H1 (cell line): ENCODE measurements around the gene SGK2. TPM values are rescaled to one million over a fixed set of nuclear protein-coding genes. Genes with fewer than 3 reads are reported as not detected.

Experiments used
- CTCF ChIA-PET: fragments of 300-600 bp; sonication (Branson Sonifier 250); formaldehyde crosslinking; loops from one replicate; lab custom pipeline; 2021; ENCODE audit not compliant: partially characterized antibody; lab: Charles Lee
- POLR2A ChIA-PET: fragments of 300-600 bp; sonication (Branson Sonifier 250); formaldehyde crosslinking; loops from one replicate; lab custom pipeline; 2021; ENCODE audit warnings: inconsistent platforms; ENCODE audit not compliant: partially characterized antibody; lab: Charles Lee
- DNase-seq, 2 experiments: peaks; one replicate each; pipeline versions ENCODE4 v3.0.0 to v3.0.0-alpha.2; 2010 to 2022; ENCODE audit warnings: low spot score in 2 of 2, low read depth in 1 of 2, mixed read lengths in 1 of 2
- FAIRE-seq: peaks from 2 replicates; lab custom pipeline; 2011; peaks lifted over from hg19 to GRCh38; lab: Jason Lieb, UNC
- H2AFZ ChIP-seq: 2 replicates; pipeline ENCODE4 v1.8.1; 2012; ENCODE audit warnings: low read length, inconsistent platforms
- H2AK5ac ChIP-seq: 2 replicates; pipeline ENCODE4 v1.6.1; 2013; ENCODE audit warnings: low read depth, low read length
- H2BK120ac ChIP-seq: replicated peaks from 2 replicates; pipeline ENCODE3; 2013; ENCODE audit warnings: low read depth, low read length, inconsistent platforms
- H2BK12ac ChIP-seq: 2 replicates; pipeline ENCODE4 v1.6.1; 2013; ENCODE audit warnings: low read depth, low read length
- H2BK15ac ChIP-seq: 2 replicates; pipeline ENCODE4 v1.6.1; 2013; ENCODE audit warnings: low read length
- H2BK20ac ChIP-seq: 2 replicates; pipeline ENCODE4 v1.6.1; 2013; ENCODE audit warnings: low read length
- H2BK5ac ChIP-seq: 2 replicates; pipeline ENCODE4 v1.6.1; 2013; ENCODE audit warnings: low read depth, low read length
- H3K14ac ChIP-seq: 2 replicates; pipeline ENCODE4 v1.6.1; 2013; ENCODE audit warnings: inconsistent platforms; ENCODE audit not compliant: insufficient read length
- H3K18ac ChIP-seq: 2 replicates; pipeline ENCODE4 v1.6.1; 2013; ENCODE audit warnings: low read length; ENCODE audit errors: extremely low read depth
- H3K23ac ChIP-seq: 2 replicates; pipeline ENCODE4 v1.6.1; 2013; ENCODE audit warnings: inconsistent platforms; ENCODE audit not compliant: insufficient read length
- H3K23me2 ChIP-seq: 2 replicates; pipeline ENCODE4 v1.6.1; 2013; ENCODE audit warnings: low read depth, low read length
- H3K27ac ChIP-seq: 2 replicates; pipeline ENCODE4 v1.6.1; 2011; ENCODE audit warnings: low read depth, low read length, inconsistent platforms
- H3K27me3 ChIP-seq, 4 experiments: replicated peaks in 1 of 4; 1 replicate in 1 of 4; 2 replicates in 3 of 4; pipeline versions ENCODE4 v1.6.1 to v1.8.1; 2011 to 2013; ENCODE audit warnings: low read length in 3 of 4, mild to moderate bottlenecking in 3 of 4, inconsistent platforms in 2 of 4, mixed read lengths in 2 of 4, moderate library complexity in 1 of 4; ENCODE audit not compliant: control insufficient read depth in 3 of 4, insufficient read depth in 3 of 4; ENCODE audit errors: extremely low read depth in 1 of 4
- H3K36me3 ChIP-seq, 4 experiments: 2 replicates each; pipeline versions ENCODE4 v1.6.1 to v1.8.1; 2011 to 2013; ENCODE audit warnings: mild to moderate bottlenecking in 4 of 4, low read length in 3 of 4, moderate library complexity in 2 of 4, control low read depth in 1 of 4, inconsistent platforms in 1 of 4; ENCODE audit not compliant: insufficient read depth in 4 of 4, control insufficient read depth in 2 of 4
- H3K4ac ChIP-seq: replicated peaks from 2 replicates; pipeline ENCODE3; 2013; ENCODE audit warnings: low read length, low read depth, mixed read lengths, inconsistent platforms; ENCODE audit not compliant: insufficient read length
- H3K4me1 ChIP-seq, 4 experiments: replicated peaks in 1 of 4; 1 replicate in 1 of 4; 2 replicates in 3 of 4; pipeline versions ENCODE4 v1.6.1 to v1.8.1; 2011 to 2013; ENCODE audit warnings: low read length in 3 of 4, inconsistent platforms in 2 of 4, mixed read lengths in 1 of 4; ENCODE audit not compliant: insufficient read depth in 4 of 4, control insufficient read depth in 3 of 4
- H3K4me2 ChIP-seq, 2 experiments: 2 replicates each; pipeline versions ENCODE4 v1.6.1 to v1.8.1; 2011 to 2013; ENCODE audit warnings: low read depth in 2 of 2, low read length in 2 of 2, control low read depth in 1 of 2, inconsistent platforms in 1 of 2, mild to moderate bottlenecking in 1 of 2; ENCODE audit not compliant: insufficient read depth in 1 of 2
- H3K4me3 ChIP-seq, 4 experiments: fragments of 200-600, 300-600 bp in 1 of 4; sonication (generic), shearing (Covaris generic), sonication (Bioruptor Twin) in 1 of 4; 2 replicates each; pipeline versions ENCODE4 v1.5.1 to v1.8.1; 2011 to 2016; ENCODE audit warnings: low read length in 4 of 4, low read depth in 3 of 4, control low read depth in 2 of 4, inconsistent platforms in 2 of 4, mild to moderate bottlenecking in 2 of 4, mixed read lengths in 1 of 4, moderate library complexity in 1 of 4; ENCODE audit not compliant: insufficient read depth in 2 of 4; ENCODE audit errors: extremely low read depth in 1 of 4
- H3K56ac ChIP-seq: replicated peaks from 2 replicates; pipeline ENCODE3; 2013; ENCODE audit warnings: low read depth, mild to moderate bottlenecking, mixed read lengths, low read length, inconsistent platforms; ENCODE audit not compliant: insufficient read length
- H3K79me1 ChIP-seq: 2 replicates; pipeline ENCODE4 v1.6.1; 2013; ENCODE audit warnings: low read depth, low read length, control low read depth
- H3K79me2 ChIP-seq, 2 experiments: 2 replicates each; pipeline versions ENCODE4 v1.6.1 to v1.8.1; 2012 to 2013; ENCODE audit warnings: low read length in 2 of 2, mild to moderate bottlenecking in 2 of 2, inconsistent platforms in 1 of 2; ENCODE audit not compliant: insufficient read depth in 2 of 2, control insufficient read depth in 1 of 2
- H3K9ac ChIP-seq, 4 experiments: replicated peaks in 1 of 4; 1 replicate in 1 of 4; 2 replicates in 3 of 4; pipeline versions ENCODE4 v1.6.1 to v1.8.1; 2011 to 2013; ENCODE audit warnings: low read depth in 3 of 4, low read length in 3 of 4, control low read depth in 2 of 4, mild to moderate bottlenecking in 2 of 4, moderate library complexity in 2 of 4, inconsistent platforms in 1 of 4; ENCODE audit errors: extremely low read depth in 1 of 4
- H3K9me3 ChIP-seq, 2 experiments: 2 replicates each; pipeline versions ENCODE4 v1.6.1 to v1.8.1; 2012 to 2013; ENCODE audit warnings: mild to moderate bottlenecking in 2 of 2, moderate library complexity in 2 of 2, control low read depth in 1 of 2, inconsistent platforms in 1 of 2, low read depth in 1 of 2, low read length in 1 of 2, mixed read lengths in 1 of 2; ENCODE audit not compliant: insufficient read depth in 2 of 2
- H4K20me1 ChIP-seq, 2 experiments: replicated peaks in 1 of 2; 2 replicates each; pipeline versions ENCODE3 to v1.8.1; 2011 to 2013; ENCODE audit warnings: inconsistent platforms in 2 of 2, low read length in 2 of 2, mild to moderate bottlenecking in 1 of 2; ENCODE audit not compliant: insufficient read depth in 2 of 2, control insufficient read depth in 1 of 2
- H4K5ac ChIP-seq: 2 replicates; pipeline ENCODE4 v1.6.1; 2013; ENCODE audit warnings: low read length, low read depth, mixed read lengths, inconsistent platforms; ENCODE audit not compliant: insufficient read length
- H4K8ac ChIP-seq: 2 replicates; pipeline ENCODE4 v1.8.0; 2013; ENCODE audit warnings: mild to moderate bottlenecking, moderate library complexity, low read length, inconsistent platforms; ENCODE audit not compliant: insufficient read depth; ENCODE audit errors: extremely low read depth
- H4K91ac ChIP-seq: replicated peaks from 2 replicates; pipeline ENCODE3; 2013; ENCODE audit warnings: low read length, mixed read lengths, inconsistent platforms; ENCODE audit not compliant: insufficient read length
- CHD1 ChIP-seq: IDR thresholded peaks from 2 replicates; pipeline ENCODE4 v1.6.1; 2012; ENCODE audit warnings: low read depth, low read length, improper control_type of control experiment
- MAFK ChIP-seq: IDR thresholded peaks from 2 replicates; pipeline ENCODE4 v1.6.1; 2012; ENCODE audit warnings: low read depth, mild to moderate bottlenecking, improper control_type of control experiment, low read length
- SP2 ChIP-seq: IDR thresholded peaks from 2 replicates; pipeline ENCODE4 v1.6.1; 2012; ENCODE audit warnings: mild to moderate bottlenecking, low read length, inconsistent platforms
- TAF7 ChIP-seq: optimal IDR thresholded peaks from 2 replicates; pipeline ENCODE3; 2011; ENCODE audit warnings: low read depth, mild to moderate bottlenecking, inconsistent platforms, low read length, moderate library complexity, borderline replicate concordance
- WGBS, 2 experiments: shearing (Covaris generic) in 1 of 2; methylation state at CpG; one replicate each; pipeline versions ENCODE4 v1.1.6 to v1.1.7; 2013 to 2015; ENCODE audit warnings: low lambda C conversion rate in 2 of 2, mixed read lengths in 2 of 2, inconsistent platforms in 1 of 2, low coverage in 1 of 2, missing lambda C conversion rate in 1 of 2; ENCODE audit not compliant: insufficient replicate concordance in 2 of 2, insufficient coverage in 1 of 2, insufficient read length in 1 of 2; ENCODE audit errors: extremely low coverage in 1 of 2, missing lambda C conversion rate in 1 of 2; 5-methylcytosine and 5-hydroxymethylcytosine counted together
- polyA plus RNA-seq, 7 experiments: library from polyadenylated mRNA; depleted of rRNA in 3 of 7; stranded (reverse) in 5 of 7; unstranded in 2 of 7; fragments of >200 nt in 5 of 7; fragments of 200-250 nt in 2 of 7; gene quantifications; 1 replicate in 5 of 7; 2 replicates in 1 of 7; 4 replicates in 1 of 7; pipeline versions ENCODE4 v1.2.1 to v1.2.3, GENCODE V29; 2011 to 2013; ENCODE audit warnings: missing spikeins in 2 of 7, mixed read lengths in 2 of 7
- total RNA-seq: library from RNA; stranded (reverse); fragmentation: NEBNext Ultra II Directional; extraction: Animal tissue kit (Norgen Biotek cat#: 25700); gene quantifications from 2 replicates; pipeline ENCODE4 v1.2.1, GENCODE V29; 2021

The SGK2 gene
- total and polyA plus RNA-seq, 2 of the 8 experiments (the other 6 are each of a cell fraction or from before 2014, with no cell fraction given), result 0.21 TPM; not detected in 1

DNA sequence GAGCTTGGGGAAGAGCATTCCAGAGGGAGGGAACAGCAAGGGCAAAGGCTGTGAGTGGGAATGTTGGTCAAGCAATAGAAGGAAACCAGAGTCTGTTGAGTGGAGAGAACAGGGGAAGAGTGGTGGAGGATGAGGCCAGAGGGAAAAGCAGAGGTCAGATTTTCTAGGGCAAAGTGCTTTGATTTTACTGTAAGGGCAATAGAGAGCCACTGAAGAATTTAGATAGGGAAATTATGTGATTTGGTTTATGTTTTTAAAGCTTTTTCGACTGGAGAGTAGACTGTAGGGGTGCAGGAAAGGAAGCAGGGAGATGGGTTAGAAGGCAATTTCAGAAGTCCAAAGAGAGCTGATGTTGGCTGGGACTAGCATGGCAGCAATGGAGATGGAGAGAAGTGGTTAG, 46.9 kb upstream of the SGK2 start:
- no peak for DNase-seq
- H3K4me3 ChIP-seq, result no peak overlapping the region
- no peak overlapping the region for H3K56ac ChIP-seq
- no peak for FAIRE-seq
- H2AFZ ChIP-seq, result no peak overlapping the region
- no peak overlapping the region for H3K27ac ChIP-seq
- H3K9ac ChIP-seq, result no peak overlapping the region
- no peak overlapping the region for H2BK120ac ChIP-seq
- H4K8ac ChIP-seq, result no peak overlapping the region
- H3K23me2 ChIP-seq, result peaks cover 8% of the 10 kb centered on the region; the same call in 1 of the 2 replicates
- H4K20me1 ChIP-seq, result no peaks in the 10 kb centered on the region
- H2AK5ac ChIP-seq, result no peak overlapping the region
- no peak overlapping the region for H2BK5ac ChIP-seq
- H3K4ac ChIP-seq, result no peak overlapping the region
- TF ChIP-seq TAF7, result no peak
- no peak for TF ChIP-seq CHD1
- TF ChIP-seq SP2, result no peak
- no peak for TF ChIP-seq MAFK
- H3K4me2 ChIP-seq, result no peak overlapping the region
- no peak overlapping the region for H3K14ac ChIP-seq
- POLR2A ChIA-PET, result interaction anchor here (0.7 to 1.0 kb wide), 2 partner anchors 18 to 54 kb away, joined by 3 read pairs; partner anchors contain the start of gene SRSF6
- H3K4me1 ChIP-seq, result peaks cover 2 to 5% (median 5%) of the 10 kb centered on the region in 4 experiments; a peak in 6 of 7 replicates
- CTCF ChIA-PET, result no interaction called here
- H3K23ac ChIP-seq, result no peak overlapping the region
- H3K36me3 ChIP-seq, result peaks cover 0 to 5% (median 0%) of the 10 kb centered on the region in 4 experiments; a peak in 1 of 8 replicates
- no peak overlapping the region for H4K91ac ChIP-seq
- peaks cover under 1 to 8% (median 5%) of the 10 kb centered on the region in 4 experiments for H3K27me3 ChIP-seq
- WGBS, 2 experiments, result 88 to 100% methylated on average over 1 of the region's 1 CpG
- no peak overlapping the region for H2BK20ac ChIP-seq
- no peaks in the 10 kb centered on the region for H3K79me1 ChIP-seq
- no peaks in the 10 kb centered on the region for H3K9me3 ChIP-seq
- H2BK15ac ChIP-seq, result no peak overlapping the region
- peaks cover 0 to 14% of the 10 kb centered on the region in 2 experiments; a peak in 1 of 4 replicates for H3K79me2 ChIP-seq
- no peak overlapping the region for H3K18ac ChIP-seq
- no peak overlapping the region for H4K5ac ChIP-seq
- no peak overlapping the region for H2BK12ac ChIP-seq
